KMS-11 (cell line): ENCODE results near the gene GRIK3.

Source experiments
- H2AFZ ChIP-seq: fragments of 200-600 bp; sonication (generic); 2 replicates; pipeline ENCODE4 v1.6.1; 2016; ENCODE audit warnings: antibody characterized with exemption, mixed run types, low read depth
- H3K27ac ChIP-seq: fragments of 200-600 bp; sonication (generic); 2 replicates; pipeline ENCODE4 v1.6.1; 2016; ENCODE audit warnings: mild to moderate bottlenecking, mixed run types
- H3K27me3 ChIP-seq: fragments of 200-600 bp; sonication (generic); 2 replicates; pipeline ENCODE4 v1.6.1; 2017; ENCODE audit warnings: mild to moderate bottlenecking, low read depth, mixed run types, moderate library complexity; ENCODE audit not compliant: insufficient read depth
- H3K36me3 ChIP-seq: fragments of 200-600 bp; sonication (generic); 2 replicates; pipeline ENCODE4 v1.6.1; 2017; ENCODE audit warnings: mild to moderate bottlenecking, mixed run types; ENCODE audit not compliant: insufficient read depth
- H3K4me1 ChIP-seq: fragments of 200-600 bp; sonication (generic); 2 replicates; pipeline ENCODE4 v1.6.1; 2016; ENCODE audit warnings: mild to moderate bottlenecking, low read depth, mixed run types; ENCODE audit not compliant: poor library complexity, severe bottlenecking
- H3K4me2 ChIP-seq: fragments of 200-600 bp; sonication (generic); 2 replicates; pipeline ENCODE4 v1.7.0; 2016; ENCODE audit warnings: mild to moderate bottlenecking, mixed run types
- H3K4me3 ChIP-seq: fragments of 200-600 bp; sonication (generic); IDR thresholded peaks from 2 replicates; pipeline ENCODE4 v1.6.1; 2017; ENCODE audit warnings: low read depth, low read length, mixed read lengths; ENCODE audit not compliant: insufficient read depth
- H3K79me2 ChIP-seq: fragments of 200-600 bp; sonication (generic); 2 replicates; pipeline ENCODE4 v1.6.1; 2016; ENCODE audit warnings: low read depth, mixed run types; ENCODE audit not compliant: insufficient read depth
- H3K9ac ChIP-seq: fragments of 200-600 bp; sonication (generic); 2 replicates; pipeline ENCODE4 v1.6.1; 2016; ENCODE audit warnings: mild to moderate bottlenecking, mixed run types
- H4K20me1 ChIP-seq: fragments of 200-600 bp; sonication (generic); 2 replicates; pipeline ENCODE4 v1.6.1; 2016; ENCODE audit warnings: mild to moderate bottlenecking, mixed run types; ENCODE audit not compliant: insufficient read depth
- CTCF ChIP-seq: fragments of 200-600 bp; sonication (generic); conservative IDR thresholded peaks from 2 replicates; pipeline ENCODE4 v1.6.1; 2017; ENCODE audit warnings: low read depth, mild to moderate bottlenecking, antibody characterized with exemption, low read length, moderate library complexity, mixed read lengths

Gene GRIK3

GRCh38 chr1:37010011-37010410 lies 24.3 kb downstream of the GRIK3 start:
- H3K4me3 ChIP-seq = no peak overlapping the region
- no peaks in the 10 kb centered on the region for H3K79me2 ChIP-seq
- H3K4me1 ChIP-seq = no peaks in the 10 kb centered on the region
- no peak overlapping the region for H3K9ac ChIP-seq
- peaks cover 31% of the 10 kb centered on the region; the same call in 1 of the 2 replicates for H3K27me3 ChIP-seq
- H2AFZ ChIP-seq = no peak overlapping the region
- H3K27ac ChIP-seq = no peak overlapping the region
- TF ChIP-seq CTCF = no peak
- H4K20me1 ChIP-seq = no peaks in the 10 kb centered on the region
- no peak overlapping the region for H3K4me2 ChIP-seq
- no peaks in the 10 kb centered on the region for H3K36me3 ChIP-seq

- Histone ChIP-seq H4K20me1 (no peaks in the 10 kb centered on the region), H3K4me2 (no peak overlapping the region), H3K4me3 (no peak overlapping the region), H3K27ac (no peak overlapping the region), H3K79me2 (no peaks in the 10 kb centered on the region), H3K9ac (no peak overlapping the region), H3K27me3 (peaks cover 31% of the 10 kb centered on the region; the same call in 1 of the 2 replicates), H3K36me3 (no peaks in the 10 kb centered on the region), H3K4me1 (no peaks in the 10 kb centered on the region), H2AFZ (no peak overlapping the region)
- no peak for TF ChIP-seq CTCF
Observed at GRCh38 chr1:37009521-37009920, 24.8 kb downstream of the GRIK3 start.

- H3K27ac ChIP-seq = no peak overlapping the region
- no peaks in the 10 kb centered on the region for H4K20me1 ChIP-seq
- H3K27me3 ChIP-seq = peaks cover 44% of the 10 kb centered on the region; the same call in 1 of the 2 replicates
- no peak overlapping the region for H3K9ac ChIP-seq
- H2AFZ ChIP-seq = no peak overlapping the region
- no peak for TF ChIP-seq CTCF
- no peaks in the 10 kb centered on the region for H3K36me3 ChIP-seq
- H3K79me2 ChIP-seq = no peaks in the 10 kb centered on the region
- H3K4me3 ChIP-seq = no peak overlapping the region
- H3K4me2 ChIP-seq = no peak overlapping the region
- no peaks in the 10 kb centered on the region for H3K4me1 ChIP-seq
Observed at GRCh38 chr1:37006132-37006868, 28.0 kb downstream of the GRIK3 start.

GRCh38 chr1:37002898-37003297 lies 31.4 kb downstream of the GRIK3 start:
- Histone ChIP-seq H3K4me2 (no peak overlapping the region), H4K20me1 (no peaks in the 10 kb centered on the region), H2AFZ (no peak overlapping the region), H3K27ac (no peak overlapping the region), H3K4me1 (no peaks in the 10 kb centered on the region), H3K27me3 (peaks cover 31% of the 10 kb centered on the region; the same call in 1 of the 2 replicates), H3K4me3 (no peak overlapping the region), H3K9ac (no peak overlapping the region), H3K36me3 (no peaks in the 10 kb centered on the region), H3K79me2 (no peaks in the 10 kb centered on the region)
- TF ChIP-seq CTCF = no peak
